GM18498 (cell line): Measurements from ENCODE around the gene CELSR1.

ENCODE experiments used
- ATAC-seq: cut with Tn5 transposase; IDR thresholded peaks from one replicate; pipeline ENCODE4 v1.9.1; 2021; ENCODE audit warnings: mild to moderate bottlenecking, moderate library complexity; ENCODE audit not compliant: unreplicated experiment

The CELSR1 gene

DNA sequence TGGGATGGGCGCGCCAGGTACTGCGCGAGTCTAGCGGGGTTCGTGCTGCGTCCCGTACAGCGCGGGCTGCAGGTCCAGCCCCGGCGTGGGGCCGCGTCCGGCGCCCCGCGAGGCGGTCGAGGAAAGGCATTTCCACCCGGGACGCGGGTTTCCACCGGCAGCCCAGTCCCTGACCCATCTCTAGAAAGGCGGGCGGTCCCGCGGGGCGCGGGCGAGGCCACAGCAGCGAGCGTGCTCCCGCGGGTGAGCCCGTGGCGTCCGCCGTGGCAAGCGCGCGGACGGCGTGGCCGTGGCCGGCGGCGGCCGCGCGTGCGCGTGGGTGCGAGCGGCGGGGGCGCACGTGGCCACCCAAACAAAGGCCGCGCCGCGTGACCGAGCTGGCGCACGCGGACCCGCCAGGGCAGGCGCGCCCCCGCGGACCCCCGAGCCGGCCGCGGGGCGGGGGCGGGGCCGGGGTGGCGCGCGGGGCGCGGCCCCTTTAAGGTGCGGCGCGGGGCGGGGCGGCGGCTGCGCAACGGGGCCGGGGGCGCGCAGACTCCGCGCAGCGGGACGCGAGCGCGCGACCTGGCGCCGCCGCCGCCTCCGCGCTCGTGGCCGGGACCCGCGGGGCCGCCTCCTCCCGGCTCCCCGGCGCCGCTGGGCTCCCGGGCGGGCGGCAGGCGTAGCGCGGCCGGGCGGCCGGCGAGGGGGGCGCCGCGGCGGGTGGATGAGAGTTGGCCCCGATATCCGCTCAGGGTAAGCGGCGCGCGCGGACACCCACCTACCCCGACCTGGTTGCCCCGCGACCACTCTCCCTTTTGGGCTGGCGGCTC lies 39.3 kb upstream of the CELSR1 start:
- peak; percentile 64 for ATAC-seq

DNA sequence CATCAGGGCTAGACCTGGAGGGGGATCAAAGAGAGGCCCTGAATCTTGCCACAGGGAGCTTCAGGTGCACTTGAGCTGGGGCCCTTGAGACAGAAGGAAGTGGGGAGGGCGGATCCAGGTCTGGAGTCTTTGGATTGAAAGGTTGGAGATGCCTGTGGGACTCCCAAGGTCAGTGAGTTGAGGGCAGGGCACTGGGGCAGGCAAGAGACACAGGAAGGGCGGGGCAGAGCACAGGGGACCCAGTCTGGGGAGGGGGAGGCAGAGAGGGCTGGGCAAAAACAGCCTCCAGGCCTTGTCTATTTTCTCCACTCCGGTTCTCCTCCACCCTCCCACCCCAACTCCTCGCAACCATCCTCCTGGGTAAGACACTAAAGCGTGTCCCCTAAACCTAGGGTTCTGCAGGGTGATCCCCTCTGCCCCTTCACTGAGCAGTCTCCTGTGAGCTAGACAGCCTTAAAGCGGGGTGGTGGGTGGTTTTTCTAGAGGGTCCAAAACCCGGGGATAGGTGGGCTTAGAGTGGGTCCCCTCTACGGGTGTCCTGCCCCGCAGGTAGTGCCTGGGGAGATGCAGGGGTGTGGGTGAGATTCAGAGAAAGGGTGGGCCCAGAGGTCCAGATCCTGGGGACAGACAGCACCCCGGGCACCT lies 38.6 kb upstream of the CELSR1 start:
- ATAC-seq, result no peak

GRCh38 chr22:46574993-46575910 lies 37.8 kb upstream of the CELSR1 start:
- ATAC-seq, result no peak

- no peak for ATAC-seq
Observed at GRCh38 chr22:46574438-46574992, 37.1 kb upstream of the CELSR1 start.

GRCh38 chr22:46573781-46574437 lies 36.5 kb upstream of the CELSR1 start:
- no peak for ATAC-seq

- ATAC-seq, result no peak
Observed at GRCh38 chr22:46572911-46573780, 35.7 kb upstream of the CELSR1 start.

GRCh38 chr22:46571642-46572250 lies 34.3 kb upstream of the CELSR1 start:
- ATAC-seq, result no peak

- ATAC-seq, result no peak
Observed at GRCh38 chr22:46569848-46570695, 32.7 kb upstream of the CELSR1 start.

DNA sequence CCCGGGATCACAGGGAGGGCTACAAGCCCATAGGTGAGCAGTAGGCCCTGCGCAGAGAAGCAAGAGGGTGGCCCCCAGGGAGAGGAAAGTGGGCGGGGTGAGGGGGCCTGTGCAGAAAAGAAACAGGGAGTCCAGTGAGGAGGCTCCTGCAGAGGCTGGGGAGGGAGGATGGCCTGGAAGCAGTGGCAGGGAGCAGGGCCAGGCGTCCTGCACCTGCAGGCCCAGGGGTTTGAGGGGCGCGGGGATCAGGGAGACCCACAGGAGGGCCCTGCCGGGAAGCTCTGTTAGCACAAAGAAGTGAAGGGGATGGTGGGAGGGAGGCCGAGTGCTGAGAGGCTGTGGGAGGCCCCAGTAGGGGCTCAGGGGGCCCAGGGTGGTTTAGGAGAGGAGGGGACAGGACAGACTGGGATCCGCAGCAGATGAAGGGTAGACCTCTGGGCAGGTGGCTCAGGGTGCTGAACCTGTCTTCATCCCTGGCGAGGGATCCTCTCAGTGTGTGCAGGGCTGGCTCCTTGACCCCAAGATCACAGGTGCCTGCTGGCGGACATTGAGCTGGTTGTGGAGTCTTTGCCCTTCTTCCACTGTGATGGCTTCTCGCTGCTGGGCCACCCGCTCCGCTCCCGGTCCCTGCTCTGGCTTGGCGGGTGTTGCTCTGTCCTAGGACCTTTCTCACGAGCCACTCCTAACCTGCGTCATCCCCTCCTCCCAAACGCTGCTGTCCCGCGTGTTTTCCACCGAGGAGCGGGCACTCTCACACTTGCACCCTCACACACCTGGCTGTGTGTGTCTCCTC lies 31.8 kb upstream of the CELSR1 start:
- no peak for ATAC-seq

GRCh38 chr22:46568102-46568809 lies 30.8 kb upstream of the CELSR1 start:
- no peak for ATAC-seq

- no peak for ATAC-seq
Observed at GRCh38 chr22:46567471-46567870, 30.1 kb upstream of the CELSR1 start.

DNA sequence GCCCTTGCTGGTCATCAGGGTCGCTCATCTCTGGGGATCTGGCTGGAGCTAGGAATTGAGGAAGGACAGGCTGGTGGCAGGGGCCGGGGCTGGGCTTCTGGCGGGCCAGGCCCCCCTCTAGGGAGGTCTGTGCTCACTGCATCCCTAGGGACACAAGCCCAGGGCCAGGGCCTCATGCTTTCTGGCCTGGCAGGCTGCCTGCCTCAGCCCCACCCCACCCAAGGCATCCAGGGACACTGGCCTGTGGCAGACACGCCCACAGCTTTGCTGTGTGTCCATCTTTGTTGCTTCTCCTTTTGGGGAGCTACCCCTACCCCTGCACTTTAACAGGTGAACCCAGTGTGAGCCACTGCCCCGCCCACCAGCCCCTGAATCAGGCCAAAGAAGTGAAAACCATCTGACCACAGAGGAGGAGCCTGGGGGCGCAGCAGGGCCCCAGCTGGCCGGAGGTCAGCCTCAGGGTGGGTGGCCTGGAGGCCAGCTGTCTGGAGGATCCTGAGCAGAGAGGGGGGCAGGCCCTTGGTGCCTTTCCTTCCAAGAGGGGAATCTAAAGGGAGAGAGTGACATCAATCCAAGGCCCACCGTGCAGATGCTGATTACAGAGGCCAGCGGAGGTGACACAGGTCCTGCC lies 26.8 kb upstream of the CELSR1 start:
- no peak for ATAC-seq

- peak; percentile 46 for ATAC-seq
Observed at GRCh38 chr22:46563381-46564083, 26.1 kb upstream of the CELSR1 start.

- no peak for ATAC-seq
Observed at GRCh38 chr22:46561435-46561905, 24.1 kb upstream of the CELSR1 start.

DNA sequence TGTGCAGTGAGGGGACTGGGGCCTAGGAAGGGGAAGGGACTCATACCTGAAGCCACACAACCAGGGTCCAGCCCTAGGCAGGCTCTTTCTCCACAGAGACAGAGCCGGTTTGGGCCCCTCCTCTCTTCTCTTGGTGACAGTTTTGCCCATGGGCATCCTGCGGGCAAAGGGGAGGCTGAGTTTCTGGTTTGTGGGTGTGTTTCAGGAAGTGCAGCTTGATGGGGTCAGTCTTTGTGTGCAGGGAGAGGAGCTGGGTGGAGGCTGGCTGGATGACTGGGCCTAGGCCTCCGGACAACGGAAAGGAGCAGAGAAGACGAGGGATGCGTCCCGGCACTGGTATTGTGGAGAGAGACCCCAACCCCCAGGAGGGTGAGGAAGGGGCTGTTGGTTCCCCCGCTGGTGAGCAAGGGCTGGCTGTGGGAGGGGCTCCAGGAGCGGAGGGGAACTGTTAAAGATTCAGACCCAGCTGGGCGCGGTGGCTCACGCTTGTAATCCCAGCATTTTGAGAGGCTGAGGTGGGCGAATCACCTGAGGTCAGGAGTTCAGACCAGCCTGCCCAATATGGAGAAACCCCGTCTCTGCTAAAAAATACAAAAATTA lies 23.4 kb upstream of the CELSR1 start:
- no peak for ATAC-seq
